WTC11 (cell line): Measurements from ENCODE around the gene ADH1C. TPM values are rescaled to one million over a fixed set of nuclear protein-coding genes. Genes with fewer than 3 reads are reported as not detected.

ENCODE experiments used
- ATAC-seq: fragments of 200-7000 bp; cut with Tn5 transposase; 2 replicates; pipeline ENCODE4 v1.10.0; 2021; ENCODE audit warnings: mild to moderate bottlenecking, moderate library complexity
- Bru-seq: library from RNA; stranded (reverse); fragments of 400-500 nt; gene quantifications from one replicate; lab custom pipeline; 2021; lab: Mats Ljungman, UMichigan
- CTCF ChIA-PET: fragments of 300-600 bp; sonication (Branson Sonifier 250); formaldehyde crosslinking; loops from one replicate; lab custom pipeline; 2021; ENCODE audit warnings: antibody characterized with exemption; lab: Charles Lee
- POLR2A ChIA-PET: fragments of 350-600 bp; sonication (Branson Sonifier 250); formaldehyde crosslinking; loops from one replicate; lab custom pipeline; 2021; ENCODE audit warnings: antibody characterized with exemption; lab: Charles Lee
- DNase-seq: peaks from one replicate; pipeline ENCODE4 v3.0.0; 2021; ENCODE audit warnings: low spot score
- H3K27ac Mint-ChIP-seq: 2 replicates; pipeline ENCODE4 v1.8.0; 2021; ENCODE audit warnings: mixed read lengths
- H3K27me3 Mint-ChIP-seq: 2 replicates; pipeline ENCODE4 v1.8.0; 2021; ENCODE audit warnings: low read depth, mild to moderate bottlenecking, moderate library complexity, mixed read lengths
- H3K36me3 Mint-ChIP-seq: 2 replicates; pipeline ENCODE4 v1.8.0; 2021; ENCODE audit warnings: mixed read lengths
- H3K4me1 Mint-ChIP-seq: 2 replicates; pipeline ENCODE4 v1.8.0; 2022; ENCODE audit warnings: mixed read lengths
- H3K4me3 Mint-ChIP-seq: 2 replicates; pipeline ENCODE4 v1.8.0; 2021; ENCODE audit warnings: mild to moderate bottlenecking, moderate library complexity, mixed read lengths
- H3K9me3 Mint-ChIP-seq: 2 replicates; pipeline ENCODE4 v1.8.0; 2021; ENCODE audit warnings: mixed read lengths
- ATF6 ChIP-seq: sonication (generic); formaldehyde crosslinking; IDR thresholded peaks from 2 replicates; pipeline ENCODE4 v1.8.1; 2023; ENCODE audit warnings: mild to moderate bottlenecking, missing genetic modification reagents
- CREM ChIP-seq: sonication (generic); formaldehyde crosslinking; IDR thresholded peaks from 2 replicates; pipeline ENCODE4 v1.8.1; 2022; ENCODE audit warnings: mild to moderate bottlenecking, missing genetic modification reagents, moderate library complexity
- E2F1 ChIP-seq: sonication (generic); formaldehyde crosslinking; IDR thresholded peaks from 2 replicates; pipeline ENCODE4 v1.8.0; 2022; ENCODE audit warnings: mild to moderate bottlenecking, missing genetic modification reagents
- FOXJ3 ChIP-seq: sonication (generic); formaldehyde crosslinking; IDR thresholded peaks from 2 replicates; pipeline ENCODE4 v1.9.0; 2021; ENCODE audit warnings: missing genetic modification reagents, mild to moderate bottlenecking, borderline replicate concordance
- FOXP1 ChIP-seq: sonication (generic); formaldehyde crosslinking; IDR thresholded peaks from 2 replicates; pipeline ENCODE4 v1.8.0; 2022; ENCODE audit warnings: missing genetic modification reagents, mild to moderate bottlenecking, moderate library complexity, borderline replicate concordance
- GRHL2 ChIP-seq: fragments of 250-450 bp; sonication (Bioruptor Pico); IDR thresholded peaks from 2 replicates; pipeline ENCODE4 v1.8.0; 2022; ENCODE audit warnings: mild to moderate bottlenecking, moderate library complexity; ENCODE audit not compliant: insufficient replicate concordance, severe bottlenecking
- IRF1 ChIP-seq: sonication (generic); formaldehyde crosslinking; IDR thresholded peaks from 2 replicates; pipeline ENCODE4 v1.8.0; 2023; ENCODE audit warnings: missing genetic modification reagents
- NR1H2 ChIP-seq: sonication (generic); formaldehyde crosslinking; IDR thresholded peaks from 2 replicates; pipeline ENCODE4 v1.9.0; 2021; ENCODE audit warnings: mild to moderate bottlenecking, moderate library complexity, missing genetic modification reagents
- OVOL2 ChIP-seq: fragments of 250-450 bp; sonication (Bioruptor Pico); IDR thresholded peaks from 2 replicates; pipeline ENCODE4 v1.9.0; 2021; ENCODE audit warnings: mild to moderate bottlenecking, borderline replicate concordance
- TEAD1 ChIP-seq: sonication (generic); formaldehyde crosslinking; IDR thresholded peaks from 2 replicates; pipeline ENCODE4 v1.8.0; 2022; ENCODE audit warnings: mild to moderate bottlenecking, missing genetic modification reagents
- TP53 ChIP-seq: sonication (generic); formaldehyde crosslinking; IDR thresholded peaks from 2 replicates; pipeline ENCODE4 v1.8.1; 2023; ENCODE audit warnings: mild to moderate bottlenecking, missing genetic modification reagents
- ZNF121 ChIP-seq: sonication (generic); formaldehyde crosslinking; IDR thresholded peaks from 2 replicates; pipeline ENCODE4 v1.8.0; 2023; ENCODE audit warnings: missing genetic modification reagents
- ZNF219 ChIP-seq: sonication (generic); formaldehyde crosslinking; IDR thresholded peaks from 2 replicates; pipeline ENCODE4 v1.8.0; 2023; ENCODE audit warnings: missing genetic modification reagents, mild to moderate bottlenecking, borderline replicate concordance
- ZNF317 ChIP-seq: sonication (generic); formaldehyde crosslinking; IDR thresholded peaks from 2 replicates; pipeline ENCODE4 v1.8.1; 2023; ENCODE audit warnings: low read depth, mild to moderate bottlenecking, moderate library complexity, missing genetic modification reagents, borderline replicate concordance
- long read RNA-seq, 3 experiments: library from RNA in 1 of 3; library from capped mRNA in 1 of 3; library from polyadenylated mRNA in 1 of 3; unstranded in 2 of 3; stranded (forward) in 1 of 3; transcript quantifications; one replicate each; pipeline ENCODE4 v2.0.0, GENCODE V29; 2021
- total RNA-seq: library from RNA; stranded (reverse); gene quantifications from 3 replicates; pipeline ENCODE4 v1.2.3, GENCODE V29; 2021
- TF ChIP-seq, protein P1 (sequence below): sonication (generic); formaldehyde crosslinking; conservative IDR thresholded peaks from 2 replicates; pipeline ENCODE4 v1.8.1; 2022; ENCODE audit warnings: mild to moderate bottlenecking, missing genetic modification reagents
- TF ChIP-seq, protein P2 (sequence below): sonication (generic); formaldehyde crosslinking; IDR thresholded peaks from 2 replicates; pipeline ENCODE4 v1.8.1; 2023; ENCODE audit warnings: mild to moderate bottlenecking, missing genetic modification reagents, moderate library complexity
- TF ChIP-seq, protein P3 (sequence below): fragments of 250-450 bp; sonication (Bioruptor Pico); conservative IDR thresholded peaks from 2 replicates; pipeline ENCODE4 v1.9.0; 2021; ENCODE audit warnings: mild to moderate bottlenecking
- TF ChIP-seq, protein P4 (sequence below): sonication (generic); formaldehyde crosslinking; IDR thresholded peaks from 2 replicates; pipeline ENCODE4 v1.8.1; 2022; ENCODE audit warnings: mild to moderate bottlenecking, moderate library complexity, missing genetic modification reagents
- TF ChIP-seq, protein P5 (sequence below): sonication (generic); formaldehyde crosslinking; IDR thresholded peaks from 2 replicates; pipeline ENCODE4 v1.8.0; 2022; ENCODE audit warnings: mild to moderate bottlenecking, missing genetic modification reagents
- TF ChIP-seq, protein P6 (sequence below): sonication (generic); formaldehyde crosslinking; IDR thresholded peaks from 2 replicates; pipeline ENCODE4 v1.8.0; 2022; ENCODE audit warnings: missing genetic modification reagents

ADH1C gene
- total RNA-seq (0.22 to 0.23 TPM in 2 of 3 replicates, not detected in the other), Bru-seq, nascent RNA (not detected)
- long read RNA-seq, experiment 1, result 0 reads
- long read RNA-seq, experiment 2, result 0 reads
- long read RNA-seq, experiment 3, result 0 reads

GRCh38 chr4:99352602-99353537 is at the start of gene ADH1C:
ADH1C (minus strand) TSS chr4:99352746; CDS start chr4:99352675, 71 bp downstream.
- no peak for DNase-seq
- Mint-ChIP-seq H3K4me3 (no peak within 1 kb of the TSS), H3K27me3 (no peaks in the 10 kb centered on the region; the same call in none of the 2 replicates), H3K27ac (no peak within 1 kb of the TSS), H3K4me1 (no peaks in the 10 kb centered on the region), H3K9me3 (peaks cover 48% of the 10 kb centered on the region), H3K36me3 (peaks cover 31% of the 10 kb centered on the region)
- TF ChIP-seq GRHL2 (CRISPR knock-in tag) (no peak), ZNF317 (CRISPR knock-in tag) (no peak), CREM (CRISPR knock-in tag) (no peak), ZNF121 (no peak), OVOL2 (CRISPR knock-in tag) (no peak)
- TF ChIP-seq, protein P1, sequence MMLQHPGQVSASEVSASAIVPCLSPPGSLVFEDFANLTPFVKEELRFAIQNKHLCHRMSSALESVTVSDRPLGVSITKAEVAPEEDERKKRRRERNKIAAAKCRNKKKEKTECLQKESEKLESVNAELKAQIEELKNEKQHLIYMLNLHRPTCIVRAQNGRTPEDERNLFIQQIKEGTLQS (CRISPR knock-in tag), result no peak
- TF ChIP-seq, protein P2, sequence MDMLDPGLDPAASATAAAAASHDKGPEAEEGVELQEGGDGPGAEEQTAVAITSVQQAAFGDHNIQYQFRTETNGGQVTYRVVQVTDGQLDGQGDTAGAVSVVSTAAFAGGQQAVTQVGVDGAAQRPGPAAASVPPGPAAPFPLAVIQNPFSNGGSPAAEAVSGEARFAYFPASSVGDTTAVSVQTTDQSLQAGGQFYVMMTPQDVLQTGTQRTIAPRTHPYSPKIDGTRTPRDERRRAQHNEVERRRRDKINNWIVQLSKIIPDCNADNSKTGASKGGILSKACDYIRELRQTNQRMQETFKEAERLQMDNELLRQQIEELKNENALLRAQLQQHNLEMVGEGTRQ (CRISPR knock-in tag), result no peak
- ChIA-PET CTCF (no interaction called here), POLR2A (no interaction called here)
- no peak for ATAC-seq

- no peak overlapping the region for H3K27ac Mint-ChIP-seq
- no peaks in the 10 kb centered on the region for H3K36me3 Mint-ChIP-seq
- ChIA-PET POLR2A (no interaction called here), CTCF (no interaction called here)
- H3K9me3 Mint-ChIP-seq, result peaks cover 26% of the 10 kb centered on the region
- H3K4me3 Mint-ChIP-seq, result no peak overlapping the region
- DNase-seq (no peak), ATAC-seq (no peak)
- H3K4me1 Mint-ChIP-seq, result peaks cover 20% of the 10 kb centered on the region
- no peaks in the 10 kb centered on the region for H3K27me3 Mint-ChIP-seq
- no peak for TF ChIP-seq ATF6
- no peak for TF ChIP-seq ZNF219 (CRISPR knock-in tag)
- no peak for TF ChIP-seq E2F1 (CRISPR knock-in tag)
- no peak for TF ChIP-seq NR1H2 (CRISPR knock-in tag)
- TF ChIP-seq TEAD1, result no peak
- TF ChIP-seq FOXJ3, result no peak
- no peak for TF ChIP-seq OVOL2 (CRISPR knock-in tag)
- no peak for TF ChIP-seq FOXP1 (CRISPR knock-in tag)
- TF ChIP-seq TP53 (CRISPR knock-in tag), result no peak
- TF ChIP-seq IRF1 (CRISPR knock-in tag), result no peak
- TF ChIP-seq, protein P3, sequence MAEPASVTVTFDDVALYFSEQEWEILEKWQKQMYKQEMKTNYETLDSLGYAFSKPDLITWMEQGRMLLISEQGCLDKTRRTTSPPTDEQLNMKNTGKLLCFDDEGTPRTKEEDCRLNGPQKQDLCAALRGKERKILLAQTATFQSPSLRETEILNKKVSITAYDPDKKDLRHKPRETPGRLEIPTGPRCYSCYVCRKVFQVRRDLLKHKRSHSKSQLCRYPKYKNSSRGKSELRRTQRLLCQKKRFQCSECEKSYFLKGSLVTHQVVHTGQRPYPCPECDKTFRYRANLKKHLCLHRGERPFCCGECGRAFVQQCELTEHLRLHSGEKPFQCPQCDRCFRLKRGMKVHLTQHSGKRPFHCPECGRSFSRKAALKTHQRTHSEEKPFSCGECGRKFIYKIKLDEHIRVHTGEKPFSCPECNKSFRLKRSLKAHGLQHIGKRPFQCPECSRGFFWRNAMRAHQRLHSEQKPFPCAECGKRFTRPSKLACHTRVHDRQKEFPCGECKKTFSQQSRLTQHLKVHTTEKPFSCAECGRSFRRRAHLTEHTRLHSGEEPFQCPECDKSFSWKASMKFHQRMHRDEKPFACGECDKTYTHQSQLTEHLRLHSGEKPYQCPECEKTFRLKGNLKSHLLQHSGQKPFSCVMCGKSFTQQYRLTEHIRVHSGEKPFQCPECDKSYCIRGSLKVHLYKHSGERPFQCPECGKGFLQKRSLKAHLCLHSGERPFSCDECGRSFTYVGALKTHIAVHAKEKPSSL (CRISPR knock-in tag), result no peak
- TF ChIP-seq, protein P4, sequence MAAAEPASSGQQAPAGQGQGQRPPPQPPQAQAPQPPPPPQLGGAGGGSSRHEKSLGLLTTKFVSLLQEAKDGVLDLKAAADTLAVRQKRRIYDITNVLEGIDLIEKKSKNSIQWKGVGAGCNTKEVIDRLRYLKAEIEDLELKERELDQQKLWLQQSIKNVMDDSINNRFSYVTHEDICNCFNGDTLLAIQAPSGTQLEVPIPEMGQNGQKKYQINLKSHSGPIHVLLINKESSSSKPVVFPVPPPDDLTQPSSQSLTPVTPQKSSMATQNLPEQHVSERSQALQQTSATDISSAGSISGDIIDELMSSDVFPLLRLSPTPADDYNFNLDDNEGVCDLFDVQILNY (CRISPR knock-in tag), result no peak
- TF ChIP-seq, protein P5, sequence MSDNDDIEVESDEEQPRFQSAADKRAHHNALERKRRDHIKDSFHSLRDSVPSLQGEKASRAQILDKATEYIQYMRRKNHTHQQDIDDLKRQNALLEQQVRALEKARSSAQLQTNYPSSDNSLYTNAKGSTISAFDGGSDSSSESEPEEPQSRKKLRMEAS (CRISPR knock-in tag), result no peak
- TF ChIP-seq, protein P6, sequence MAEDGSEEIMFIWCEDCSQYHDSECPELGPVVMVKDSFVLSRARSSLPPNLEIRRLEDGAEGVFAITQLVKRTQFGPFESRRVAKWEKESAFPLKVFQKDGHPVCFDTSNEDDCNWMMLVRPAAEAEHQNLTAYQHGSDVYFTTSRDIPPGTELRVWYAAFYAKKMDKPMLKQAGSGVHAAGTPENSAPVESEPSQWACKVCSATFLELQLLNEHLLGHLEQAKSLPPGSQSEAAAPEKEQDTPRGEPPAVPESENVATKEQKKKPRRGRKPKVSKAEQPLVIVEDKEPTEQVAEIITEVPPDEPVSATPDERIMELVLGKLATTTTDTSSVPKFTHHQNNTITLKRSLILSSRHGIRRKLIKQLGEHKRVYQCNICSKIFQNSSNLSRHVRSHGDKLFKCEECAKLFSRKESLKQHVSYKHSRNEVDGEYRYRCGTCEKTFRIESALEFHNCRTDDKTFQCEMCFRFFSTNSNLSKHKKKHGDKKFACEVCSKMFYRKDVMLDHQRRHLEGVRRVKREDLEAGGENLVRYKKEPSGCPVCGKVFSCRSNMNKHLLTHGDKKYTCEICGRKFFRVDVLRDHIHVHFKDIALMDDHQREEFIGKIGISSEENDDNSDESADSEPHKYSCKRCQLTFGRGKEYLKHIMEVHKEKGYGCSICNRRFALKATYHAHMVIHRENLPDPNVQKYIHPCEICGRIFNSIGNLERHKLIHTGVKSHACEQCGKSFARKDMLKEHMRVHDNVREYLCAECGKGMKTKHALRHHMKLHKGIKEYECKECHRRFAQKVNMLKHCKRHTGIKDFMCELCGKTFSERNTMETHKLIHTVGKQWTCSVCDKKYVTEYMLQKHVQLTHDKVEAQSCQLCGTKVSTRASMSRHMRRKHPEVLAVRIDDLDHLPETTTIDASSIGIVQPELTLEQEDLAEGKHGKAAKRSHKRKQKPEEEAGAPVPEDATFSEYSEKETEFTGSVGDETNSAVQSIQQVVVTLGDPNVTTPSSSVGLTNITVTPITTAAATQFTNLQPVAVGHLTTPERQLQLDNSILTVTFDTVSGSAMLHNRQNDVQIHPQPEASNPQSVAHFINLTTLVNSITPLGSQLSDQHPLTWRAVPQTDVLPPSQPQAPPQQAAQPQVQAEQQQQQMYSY, result no peak
These were observed 48.3 kb upstream of the ADH1C start for GRCh38 chr4:99400831-99401230.
